Measurements from ENCODE around the gene GORAB.

GRCh38 chr1:170538687-170539086 lies 6.7 kb downstream of the GORAB start:
- no peak for TF ChIP-seq EZH2 (IDR thresholded peaks at IDR 0.05; ENCODE audit: borderline replicate concordance, insufficient read depth, low read length, poor library complexity, severe bottlenecking)
- no peak for TF ChIP-seq CTCF (IDR thresholded peaks at IDR 0.05; ENCODE audit: poor library complexity, severe bottlenecking)
